Measurements from ENCODE around the gene PPP1R9A.

PPP1R9A gene

GRCh38 chr7:94898340-94898739 lies 9.1 kb upstream of the PPP1R9A start:
- DNase-seq (ENCODE audit: low spot score in 2 of 2): no peak
- no peaks in the 10 kb centered on the region for H3K27me3 ChIP-seq (ENCODE audit: low read depth)
- in situ Hi-C loops (cut with MboI; ENCODE audit: low sequenced_read_pairs): no loop called here
- no peaks in the 10 kb centered on the region for H3K9me3 ChIP-seq
- no peaks in the 10 kb centered on the region for H3K36me3 ChIP-seq (replicated peaks)
- H3K4me3 ChIP-seq: no peak overlapping the region
- H3K4me1 ChIP-seq: no peaks in the 10 kb centered on the region

- Histone ChIP-seq H3K36me3 (replicated peaks) (no peaks in the 10 kb centered on the region), H3K4me3 (no peak overlapping the region), H3K27me3 (ENCODE audit: low read depth) (no peaks in the 10 kb centered on the region), H3K4me1 (peaks cover 12% of the 10 kb centered on the region), H3K9me3 (no peaks in the 10 kb centered on the region)
- no peak for DNase-seq (ENCODE audit: low spot score in 2 of 2)
- in situ Hi-C loops (cut with MboI; ENCODE audit: low sequenced_read_pairs): no loop called here
Measured at GRCh38 chr7:94901981-94902380, 5.4 kb upstream of the PPP1R9A start.

GRCh38 chr7:94903971-94904370 lies 3.4 kb upstream of the PPP1R9A start:
- Histone ChIP-seq H3K4me3 (no peak overlapping the region), H3K36me3 (replicated peaks) (no peaks in the 10 kb centered on the region), H3K9me3 (no peaks in the 10 kb centered on the region), H3K4me1 (peaks cover 20% of the 10 kb centered on the region), H3K27me3 (ENCODE audit: low read depth) (no peaks in the 10 kb centered on the region)
- in situ Hi-C loops (cut with MboI; ENCODE audit: low sequenced_read_pairs): no loop called here
- DNase-seq (ENCODE audit: low spot score in 2 of 2): no peak

- Histone ChIP-seq H3K27me3 (ENCODE audit: low read depth) (no peaks in the 10 kb centered on the region), H3K36me3 (replicated peaks) (no peaks in the 10 kb centered on the region), H3K4me3 (no peak overlapping the region), H3K4me1 (peaks cover 28% of the 10 kb centered on the region), H3K9me3 (no peaks in the 10 kb centered on the region)
- no peak for DNase-seq (ENCODE audit: low spot score in 2 of 2)
- in situ Hi-C loops (cut with MboI; ENCODE audit: low sequenced_read_pairs): no loop called here
Measured at GRCh38 chr7:94904982-94905381, 2.4 kb upstream of the PPP1R9A start.

- H3K27me3 ChIP-seq (ENCODE audit: low read depth): no peaks in the 10 kb centered on the region
- no peaks in the 10 kb centered on the region for H3K36me3 ChIP-seq (replicated peaks)
- in situ Hi-C loops (cut with MboI; ENCODE audit: low sequenced_read_pairs): no loop called here
- peaks cover 31% of the 10 kb centered on the region for H3K4me1 ChIP-seq
- no peaks in the 10 kb centered on the region for H3K9me3 ChIP-seq
- H3K4me3 ChIP-seq: no peak overlapping the region
- DNase-seq (ENCODE audit: low spot score in 2 of 2): peak in 1 of 2 experiments; percentile 77
Measured at GRCh38 chr7:94906065-94906851, 1.1 kb upstream of the PPP1R9A start.

- no peaks in the 10 kb centered on the region for H3K36me3 ChIP-seq (replicated peaks)
- H3K4me3 ChIP-seq: peak overlapping the region; percentile 43
- no peaks in the 10 kb centered on the region for H3K9me3 ChIP-seq
- peaks cover 46% of the 10 kb centered on the region for H3K4me1 ChIP-seq
- H3K27me3 ChIP-seq (ENCODE audit: low read depth): no peaks in the 10 kb centered on the region
- in situ Hi-C loops (cut with MboI; ENCODE audit: low sequenced_read_pairs): no loop called here
- DNase-seq (ENCODE audit: low spot score in 2 of 2): peak; percentile 51 to 67
Measured at GRCh38 chr7:94907811-94908322, 473 bp downstream of the PPP1R9A start.

- Histone ChIP-seq H3K27me3 (ENCODE audit: low read depth) (no peaks in the 10 kb centered on the region), H3K9me3 (no peaks in the 10 kb centered on the region), H3K4me1 (peaks cover 53% of the 10 kb centered on the region), H3K4me3 (peak overlapping the region; percentile 43), H3K36me3 (replicated peaks) (no peaks in the 10 kb centered on the region)
- in situ Hi-C loops (cut with MboI; ENCODE audit: low sequenced_read_pairs): no loop called here
- DNase-seq (ENCODE audit: low spot score in 2 of 2): peak; percentile 86 to 88
Measured at GRCh38 chr7:94908323-94909178, 1.2 kb downstream of the PPP1R9A start.

- Histone ChIP-seq H3K4me1 (peaks cover 59% of the 10 kb centered on the region), H3K27me3 (ENCODE audit: low read depth) (no peaks in the 10 kb centered on the region), H3K36me3 (replicated peaks) (no peaks in the 10 kb centered on the region), H3K4me3 (peak overlapping the region; percentile 43), H3K9me3 (no peaks in the 10 kb centered on the region)
- DNase-seq (ENCODE audit: low spot score in 2 of 2): no peak
- in situ Hi-C loops (cut with MboI; ENCODE audit: low sequenced_read_pairs): no loop called here
Measured at GRCh38 chr7:94909179-94909466, 1.7 kb downstream of the PPP1R9A start.

GRCh38 chr7:94912085-94912484 lies 4.7 kb downstream of the PPP1R9A start:
- no peak for DNase-seq (ENCODE audit: low spot score in 2 of 2)
- Histone ChIP-seq H3K9me3 (no peaks in the 10 kb centered on the region), H3K4me3 (no peak overlapping the region), H3K36me3 (replicated peaks) (no peaks in the 10 kb centered on the region), H3K4me1 (peaks cover 64% of the 10 kb centered on the region), H3K27me3 (ENCODE audit: low read depth) (no peaks in the 10 kb centered on the region)
- in situ Hi-C loops (cut with MboI; ENCODE audit: low sequenced_read_pairs): no loop called here

GRCh38 chr7:94913391-94913790 lies 6.0 kb downstream of the PPP1R9A start:
- peaks cover 60% of the 10 kb centered on the region for H3K4me1 ChIP-seq
- H3K4me3 ChIP-seq: no peak overlapping the region
- H3K9me3 ChIP-seq: no peaks in the 10 kb centered on the region
- H3K36me3 ChIP-seq (replicated peaks): no peaks in the 10 kb centered on the region
- in situ Hi-C loops (cut with MboI; ENCODE audit: low sequenced_read_pairs): no loop called here
- no peaks in the 10 kb centered on the region for H3K27me3 ChIP-seq (ENCODE audit: low read depth)
- DNase-seq (ENCODE audit: low spot score in 2 of 2): peak in 1 of 2 experiments; percentile 86

- no peak for DNase-seq (ENCODE audit: low spot score in 2 of 2)
Measured at GRCh38 chr7:94921911-94922310, 14.5 kb downstream of the PPP1R9A start.

GRCh38 chr7:94922457-94922856 lies 15.1 kb downstream of the PPP1R9A start:
- no peaks in the 10 kb centered on the region for H3K27me3 ChIP-seq (ENCODE audit: low read depth)
- peaks cover 5% of the 10 kb centered on the region; the same call in 1 of the 2 replicates for H3K4me1 ChIP-seq
- no peak for DNase-seq (ENCODE audit: low spot score in 2 of 2)
- in situ Hi-C loops (cut with MboI; ENCODE audit: low sequenced_read_pairs): no loop called here
- H3K9me3 ChIP-seq: no peaks in the 10 kb centered on the region
- H3K36me3 ChIP-seq (replicated peaks): no peaks in the 10 kb centered on the region
- no peak overlapping the region for H3K4me3 ChIP-seq

More at GRCh38 chr7:94921911-94922310, 14.5 kb downstream of the PPP1R9A start:
- peaks cover 5% of the 10 kb centered on the region; the same call in 1 of the 2 replicates for H3K4me1 ChIP-seq
- in situ Hi-C loops (cut with MboI; ENCODE audit: low sequenced_read_pairs): no loop called here
- no peak overlapping the region for H3K4me3 ChIP-seq
- no peaks in the 10 kb centered on the region for H3K9me3 ChIP-seq
- no peaks in the 10 kb centered on the region for H3K27me3 ChIP-seq (ENCODE audit: low read depth)
- no peaks in the 10 kb centered on the region for H3K36me3 ChIP-seq (replicated peaks)

- Histone ChIP-seq H3K4me3 (no peak overlapping the region), H3K27me3 (ENCODE audit: low read depth) (no peaks in the 10 kb centered on the region), H3K4me1 (peaks cover 5% of the 10 kb centered on the region; the same call in 1 of the 2 replicates), H3K36me3 (replicated peaks) (no peaks in the 10 kb centered on the region), H3K9me3 (no peaks in the 10 kb centered on the region)
- in situ Hi-C loops (cut with MboI; ENCODE audit: low sequenced_read_pairs): no loop called here
- no peak for DNase-seq (ENCODE audit: low spot score in 2 of 2)
Measured at GRCh38 chr7:94923412-94923811, 16.0 kb downstream of the PPP1R9A start.

- peaks cover 7% of the 10 kb centered on the region for H3K4me1 ChIP-seq
- no peak for DNase-seq (ENCODE audit: low spot score in 2 of 2)
- no peaks in the 10 kb centered on the region for H3K27me3 ChIP-seq (ENCODE audit: low read depth)
- in situ Hi-C loops (cut with MboI; ENCODE audit: low sequenced_read_pairs): no loop called here
- no peaks in the 10 kb centered on the region for H3K36me3 ChIP-seq (replicated peaks)
- H3K9me3 ChIP-seq: no peaks in the 10 kb centered on the region
- no peak overlapping the region for H3K4me3 ChIP-seq
Measured at GRCh38 chr7:94928168-94928707, 20.8 kb downstream of the PPP1R9A start.

All from HAP-1 (cell line).